Hematopoietic multipotent progenitor cell treated with erythropoietin and hydrocortisone succinate and interleukin-3 and kit ligand, for 8 days (in vitro differentiated cells): ENCODE results near the gene STAB2.

Experiments used
- DNase-seq: peaks from one replicate; pipeline ENCODE4 v3.0.0-alpha.2; 2015

STAB2 gene

GRCh38 chr12:103755425-103755824 lies 168.4 kb downstream of the STAB2 start:
- no peak for DNase-seq

- no peak for DNase-seq
These were observed 169.4 kb downstream of the STAB2 start for GRCh38 chr12:103756443-103756842.

- no peak for DNase-seq
These were observed 170.2 kb downstream of the STAB2 start for GRCh38 chr12:103757248-103757647.

GRCh38 chr12:103758310-103759089 lies 171.4 kb downstream of the STAB2 start:
- no peak for DNase-seq

GRCh38 chr12:103762473-103762872 lies 175.4 kb downstream of the STAB2 start:
- DNase-seq: no peak

GRCh38 chr12:103765322-103765721 lies 178.2 kb downstream of the STAB2 start:
- no peak for DNase-seq

GRCh38 chr12:103766028-103766427 lies 179.0 kb downstream of the STAB2 start:
- no peak for DNase-seq

- no peak for DNase-seq
These were observed 181.5 kb downstream of the STAB2 start for GRCh38 chr12:103768467-103769123.

GRCh38 chr12:103769240-103769945 lies 182.3 kb downstream of the STAB2 start:
- DNase-seq: no peak

- DNase-seq: peak; percentile 54
These were observed 184.4 kb downstream of the STAB2 start for GRCh38 chr12:103771466-103771865.

- DNase-seq: no peak
These were observed 185.5 kb downstream of the STAB2 start for GRCh38 chr12:103772367-103773108.

- DNase-seq: no peak
These were observed 186.2 kb downstream of the STAB2 start for GRCh38 chr12:103773109-103773910.

GRCh38 chr12:103774977-103775560 lies 188.0 kb downstream of the STAB2 start:
- DNase-seq: no peak

GRCh38 chr12:103778781-103779180 lies 191.7 kb downstream of the STAB2 start:
- no peak for DNase-seq

GRCh38 chr12:103779410-103780092 lies 192.5 kb downstream of the STAB2 start:
- DNase-seq: no peak

- DNase-seq: no peak
These were observed 193.0 kb downstream of the STAB2 start for GRCh38 chr12:103780093-103780440.

GRCh38 chr12:103780992-103781391 lies 193.9 kb downstream of the STAB2 start:
- no peak for DNase-seq

GRCh38 chr12:103782399-103782798 lies 195.3 kb downstream of the STAB2 start:
- no peak for DNase-seq

- DNase-seq: no peak
These were observed 196.9 kb downstream of the STAB2 start for GRCh38 chr12:103783744-103784664.
